HL-60 (cell line): Measurements from ENCODE around the gene PLP1.

Experiments used
- DNase-seq, 2 experiments: peaks; one replicate each; pipeline ENCODE4 v3.0.0-alpha.2; 2010 to 2020; ENCODE audit warnings: low read depth in 1 of 2, low spot score in 1 of 2
- H3K27ac ChIP-seq: fragments of 250-450 bp; sonication (Bioruptor Pico); replicated peaks from 2 replicates; pipeline ENCODE4 v1.5.1; 2020; ENCODE audit warnings: mild to moderate bottlenecking, moderate library complexity
- H3K27me3 ChIP-seq: fragments of 250-450 bp; sonication (Bioruptor Pico); 2 replicates; pipeline ENCODE4 v1.5.1; 2021; ENCODE audit warnings: mild to moderate bottlenecking, moderate library complexity; ENCODE audit not compliant: insufficient read depth, poor library complexity, severe bottlenecking
- H3K4me3 ChIP-seq: replicated peaks from 2 replicates; pipeline ENCODE4 v1.5.1; 2011; ENCODE audit warnings: mild to moderate bottlenecking, control low read depth, low read length; ENCODE audit not compliant: insufficient read depth
- GABPA ChIP-seq: IDR thresholded peaks from 2 replicates; pipeline ENCODE4 v1.6.1; 2012; ENCODE audit warnings: low read depth
- POLR2AphosphoS5 ChIP-seq: IDR thresholded peaks from 2 replicates; pipeline ENCODE4 v1.6.1; 2012; ENCODE audit warnings: low read depth
- SPI1 ChIP-seq: IDR thresholded peaks from 2 replicates; pipeline ENCODE4 v1.6.1; 2012; ENCODE audit warnings: low read depth, mild to moderate bottlenecking, borderline replicate concordance
- TF ChIP-seq, protein P1 (sequence below): IDR thresholded peaks from one replicate; pipeline ENCODE4 v1.5.1; 2011; ENCODE audit warnings: low read length, control low read depth, inconsistent platforms; ENCODE audit not compliant: insufficient read depth
- TF ChIP-seq, protein P2 (sequence below): IDR thresholded peaks from 2 replicates; pipeline ENCODE4 v1.6.1; 2012; ENCODE audit warnings: low read depth; ENCODE audit not compliant: insufficient replicate concordance

PLP1 gene

DNA sequence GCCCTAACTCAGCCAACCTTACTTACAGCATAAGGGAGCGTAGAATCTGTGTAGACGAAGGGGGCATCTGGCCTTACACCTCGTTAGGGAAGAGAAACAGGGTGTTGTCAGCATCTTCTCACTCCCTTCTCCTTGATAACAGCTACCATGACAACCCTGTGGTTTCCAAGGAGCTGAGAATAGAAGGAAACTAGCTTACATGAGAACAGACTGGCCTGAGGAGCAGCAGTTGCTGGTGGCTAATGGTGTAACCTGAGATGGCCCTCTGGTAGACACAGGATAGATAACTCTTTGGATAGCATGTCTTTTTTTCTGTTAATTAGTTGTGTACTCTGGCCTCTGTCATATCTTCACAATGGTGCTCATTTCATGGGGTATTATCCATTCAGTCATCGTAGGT lies 14.6 kb downstream of the PLP1 start:
- Histone ChIP-seq H3K4me3 (no peak overlapping the region), H3K27me3 (no peaks in the 10 kb centered on the region), H3K27ac (no peak overlapping the region)
- DNase-seq = no peak
- TF ChIP-seq GABPA (no peak), POLR2AphosphoS5 (no peak), SPI1 (no peak)
- TF ChIP-seq, protein P1, sequence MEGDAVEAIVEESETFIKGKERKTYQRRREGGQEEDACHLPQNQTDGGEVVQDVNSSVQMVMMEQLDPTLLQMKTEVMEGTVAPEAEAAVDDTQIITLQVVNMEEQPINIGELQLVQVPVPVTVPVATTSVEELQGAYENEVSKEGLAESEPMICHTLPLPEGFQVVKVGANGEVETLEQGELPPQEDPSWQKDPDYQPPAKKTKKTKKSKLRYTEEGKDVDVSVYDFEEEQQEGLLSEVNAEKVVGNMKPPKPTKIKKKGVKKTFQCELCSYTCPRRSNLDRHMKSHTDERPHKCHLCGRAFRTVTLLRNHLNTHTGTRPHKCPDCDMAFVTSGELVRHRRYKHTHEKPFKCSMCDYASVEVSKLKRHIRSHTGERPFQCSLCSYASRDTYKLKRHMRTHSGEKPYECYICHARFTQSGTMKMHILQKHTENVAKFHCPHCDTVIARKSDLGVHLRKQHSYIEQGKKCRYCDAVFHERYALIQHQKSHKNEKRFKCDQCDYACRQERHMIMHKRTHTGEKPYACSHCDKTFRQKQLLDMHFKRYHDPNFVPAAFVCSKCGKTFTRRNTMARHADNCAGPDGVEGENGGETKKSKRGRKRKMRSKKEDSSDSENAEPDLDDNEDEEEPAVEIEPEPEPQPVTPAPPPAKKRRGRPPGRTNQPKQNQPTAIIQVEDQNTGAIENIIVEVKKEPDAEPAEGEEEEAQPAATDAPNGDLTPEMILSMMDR = no peak
- TF ChIP-seq, protein P2, sequence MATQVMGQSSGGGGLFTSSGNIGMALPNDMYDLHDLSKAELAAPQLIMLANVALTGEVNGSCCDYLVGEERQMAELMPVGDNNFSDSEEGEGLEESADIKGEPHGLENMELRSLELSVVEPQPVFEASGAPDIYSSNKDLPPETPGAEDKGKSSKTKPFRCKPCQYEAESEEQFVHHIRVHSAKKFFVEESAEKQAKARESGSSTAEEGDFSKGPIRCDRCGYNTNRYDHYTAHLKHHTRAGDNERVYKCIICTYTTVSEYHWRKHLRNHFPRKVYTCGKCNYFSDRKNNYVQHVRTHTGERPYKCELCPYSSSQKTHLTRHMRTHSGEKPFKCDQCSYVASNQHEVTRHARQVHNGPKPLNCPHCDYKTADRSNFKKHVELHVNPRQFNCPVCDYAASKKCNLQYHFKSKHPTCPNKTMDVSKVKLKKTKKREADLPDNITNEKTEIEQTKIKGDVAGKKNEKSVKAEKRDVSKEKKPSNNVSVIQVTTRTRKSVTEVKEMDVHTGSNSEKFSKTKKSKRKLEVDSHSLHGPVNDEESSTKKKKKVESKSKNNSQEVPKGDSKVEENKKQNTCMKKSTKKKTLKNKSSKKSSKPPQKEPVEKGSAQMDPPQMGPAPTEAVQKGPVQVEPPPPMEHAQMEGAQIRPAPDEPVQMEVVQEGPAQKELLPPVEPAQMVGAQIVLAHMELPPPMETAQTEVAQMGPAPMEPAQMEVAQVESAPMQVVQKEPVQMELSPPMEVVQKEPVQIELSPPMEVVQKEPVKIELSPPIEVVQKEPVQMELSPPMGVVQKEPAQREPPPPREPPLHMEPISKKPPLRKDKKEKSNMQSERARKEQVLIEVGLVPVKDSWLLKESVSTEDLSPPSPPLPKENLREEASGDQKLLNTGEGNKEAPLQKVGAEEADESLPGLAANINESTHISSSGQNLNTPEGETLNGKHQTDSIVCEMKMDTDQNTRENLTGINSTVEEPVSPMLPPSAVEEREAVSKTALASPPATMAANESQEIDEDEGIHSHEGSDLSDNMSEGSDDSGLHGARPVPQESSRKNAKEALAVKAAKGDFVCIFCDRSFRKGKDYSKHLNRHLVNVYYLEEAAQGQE = no peak

DNA sequence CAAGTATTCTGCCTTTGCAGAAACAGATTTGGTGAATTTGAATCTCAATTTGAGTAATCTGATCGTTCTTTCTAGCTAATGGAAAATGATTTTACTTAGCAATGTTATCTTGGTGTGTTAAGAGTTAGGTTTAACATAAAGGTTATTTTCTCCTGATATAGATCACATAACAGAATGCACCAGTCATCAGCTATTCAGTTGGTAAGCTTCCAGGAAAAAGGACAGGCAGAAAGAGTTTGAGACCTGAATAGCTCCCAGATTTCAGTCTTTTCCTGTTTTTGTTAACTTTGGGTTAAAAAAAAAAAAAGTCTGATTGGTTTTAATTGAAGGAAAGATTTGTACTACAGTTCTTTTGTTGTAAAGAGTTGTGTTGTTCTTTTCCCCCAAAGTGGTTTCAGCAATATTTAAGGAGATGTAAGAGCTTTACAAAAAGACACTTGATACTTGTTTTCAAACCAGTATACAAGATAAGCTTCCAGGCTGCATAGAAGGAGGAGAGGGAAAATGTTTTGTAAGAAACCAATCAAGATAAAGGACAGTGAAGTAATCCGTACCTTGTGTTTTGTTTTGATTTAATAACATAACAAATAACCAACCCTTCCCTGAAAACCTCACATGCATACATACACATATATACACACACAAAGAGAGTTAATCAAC lies 15.3 kb downstream of the PLP1 start:
- no peak for DNase-seq
- no peak overlapping the region for H3K4me3 ChIP-seq
- H3K27ac ChIP-seq = no peak overlapping the region
- no peaks in the 10 kb centered on the region for H3K27me3 ChIP-seq
- TF ChIP-seq, protein P1 = no peak

DNA sequence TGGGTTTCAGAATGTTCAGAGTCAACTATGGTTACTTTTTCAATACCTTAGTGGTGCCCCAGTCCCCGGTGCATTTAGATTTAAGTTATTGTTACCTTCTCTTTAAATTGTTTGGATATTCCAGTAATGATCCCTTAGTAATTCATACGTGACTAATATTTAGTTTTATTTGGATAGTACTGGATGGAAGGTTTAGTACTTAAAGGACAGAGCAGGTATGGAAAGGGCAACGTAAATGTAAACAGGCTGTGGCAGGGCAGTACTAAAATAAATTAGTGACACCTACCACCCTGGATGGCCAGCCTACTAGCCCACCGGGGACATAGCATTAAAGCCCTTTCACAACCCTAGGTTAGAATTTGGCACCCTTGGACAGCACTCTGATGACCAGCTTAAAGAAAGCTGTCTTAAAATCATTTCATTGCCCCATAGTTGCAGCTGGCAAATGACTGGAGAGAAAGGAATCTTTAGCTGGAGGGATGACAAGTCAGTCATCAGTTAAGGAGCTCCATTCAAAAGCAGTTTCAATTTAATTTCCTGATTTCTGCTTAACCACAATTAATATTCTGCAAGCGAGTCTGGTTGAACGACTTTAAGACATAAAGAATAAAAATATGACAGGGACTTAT lies 16.4 kb downstream of the PLP1 start:
- no peak overlapping the region for H3K4me3 ChIP-seq
- H3K27me3 ChIP-seq = no peaks in the 10 kb centered on the region
- no peak overlapping the region for H3K27ac ChIP-seq
- TF ChIP-seq, protein P2 = no peak
- TF ChIP-seq SPI1 (no peak), POLR2AphosphoS5 (no peak), GABPA (no peak)
- TF ChIP-seq, protein P1 = no peak
- no peak for DNase-seq

DNA sequence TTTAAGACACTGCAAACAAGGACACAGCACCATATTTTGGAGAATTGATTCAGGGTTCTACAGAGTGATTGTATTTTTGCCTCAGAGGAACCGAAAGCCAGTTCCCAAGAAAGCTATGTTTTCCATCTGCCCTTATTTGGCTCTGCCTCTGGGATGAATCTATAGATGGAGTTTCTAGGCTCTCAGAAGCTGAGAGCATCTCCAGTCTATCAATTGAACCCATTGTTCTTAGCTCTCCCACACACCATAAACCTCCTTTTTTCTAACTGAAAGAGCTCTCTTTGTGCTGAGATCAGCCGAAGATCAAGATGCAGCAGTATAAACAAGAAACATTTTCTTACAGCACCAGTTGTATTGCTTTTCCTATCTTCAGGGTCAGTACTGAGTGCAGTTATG lies 16.9 kb downstream of the PLP1 start:
- Histone ChIP-seq H3K27me3 (no peaks in the 10 kb centered on the region), H3K4me3 (no peak overlapping the region), H3K27ac (no peak overlapping the region)
- no peak for DNase-seq
- TF ChIP-seq, protein P1 = no peak
- no peak for TF ChIP-seq GABPA
- no peak for TF ChIP-seq SPI1
- TF ChIP-seq POLR2AphosphoS5 = no peak
- TF ChIP-seq, protein P2 = no peak
